IPS-NIHi11 (cell line): Measurements from ENCODE around the gene HNRNPUL1.

Experiments used
- DNase-seq: peaks from one replicate; pipeline ENCODE4 v3.0.0; 2012; ENCODE audit warnings: mixed read lengths, low spot score

The HNRNPUL1 gene

DNA sequence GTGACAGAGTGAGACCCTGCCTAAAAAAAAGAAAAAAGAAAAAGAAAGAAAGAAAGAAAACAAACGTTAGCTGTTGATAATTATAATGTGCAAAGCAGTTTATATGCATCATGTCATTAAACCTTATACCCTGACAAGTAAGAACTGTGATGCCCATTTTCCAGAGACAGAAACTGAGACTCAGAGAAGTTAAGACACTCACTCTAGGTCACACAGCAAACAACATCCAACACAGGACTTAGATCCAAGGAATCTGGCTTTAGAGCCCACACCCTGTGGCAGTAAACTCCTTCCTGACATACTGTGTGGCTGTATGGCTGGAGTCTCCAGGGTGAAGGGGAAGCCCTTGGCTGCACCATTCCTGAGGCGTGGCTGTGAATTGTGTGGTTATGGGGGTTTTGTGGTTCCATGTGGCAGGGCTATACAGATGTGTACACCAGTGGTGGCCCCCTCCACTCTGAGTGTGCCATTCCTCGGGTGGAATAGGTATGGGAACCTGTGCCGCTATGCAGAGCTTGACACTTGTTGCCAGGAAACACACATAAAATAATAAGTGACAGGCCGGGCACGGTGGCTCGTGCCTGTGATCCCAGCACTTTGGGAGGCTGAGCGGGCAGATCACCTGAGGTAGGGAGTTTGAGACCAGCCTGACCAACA is 29.5 kb upstream of the HNRNPUL1 start:
- no peak for DNase-seq

GRCh38 chr19:41235480-41235879 is 28.7 kb upstream of the HNRNPUL1 start:
- no peak for DNase-seq

GRCh38 chr19:41238244-41238643 is 25.9 kb upstream of the HNRNPUL1 start:
- no peak for DNase-seq

- no peak for DNase-seq
Observed at GRCh38 chr19:41239363-41239762, 24.8 kb upstream of the HNRNPUL1 start.

DNA sequence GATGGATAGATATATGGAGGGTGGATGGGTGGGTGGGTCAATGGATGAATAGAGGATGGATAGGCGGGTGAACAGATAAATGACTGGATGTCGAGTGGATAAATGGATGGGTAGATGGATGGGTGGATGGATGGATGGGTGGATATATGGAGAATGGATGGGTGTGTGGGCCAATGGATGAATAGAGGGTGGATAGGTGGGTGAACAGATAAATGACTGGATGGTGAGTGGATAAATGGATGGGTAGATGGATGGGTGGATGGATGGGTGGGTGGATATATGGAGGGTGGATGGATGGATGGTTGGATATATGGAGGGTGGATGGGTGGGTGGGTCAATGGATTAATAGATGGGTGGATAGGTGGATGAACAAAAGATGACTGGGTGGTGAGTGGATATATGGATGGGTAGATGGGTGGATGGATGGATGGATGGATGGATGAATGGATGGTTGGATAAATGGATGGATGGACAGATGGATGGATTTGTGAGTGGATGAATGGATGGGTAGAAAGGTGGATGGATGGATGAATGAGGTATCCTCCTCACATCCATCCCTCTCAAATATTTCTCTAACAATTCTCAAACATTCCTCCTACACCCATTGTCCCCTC is 24.1 kb upstream of the HNRNPUL1 start:
- DNase-seq, result no peak

DNA sequence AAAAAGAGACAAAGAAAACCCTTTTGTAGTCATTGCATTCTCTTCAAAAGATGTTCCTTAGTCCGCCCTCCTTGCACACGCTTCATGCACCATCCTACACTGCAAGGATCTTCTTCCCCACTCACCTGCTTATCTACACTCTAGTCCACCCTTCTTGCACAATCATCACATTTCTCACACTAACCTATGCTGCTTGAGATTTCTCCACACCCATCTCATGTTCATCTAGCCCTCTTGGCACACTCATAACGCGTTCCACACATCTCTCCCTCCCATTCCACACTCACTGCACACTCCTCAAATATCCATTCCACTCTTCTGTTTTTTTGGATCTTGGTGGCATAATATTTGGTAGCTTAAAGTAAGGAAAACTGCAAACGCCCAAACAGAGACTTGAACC is 22.3 kb upstream of the HNRNPUL1 start:
- DNase-seq, result no peak

- no peak for DNase-seq
Observed at GRCh38 chr19:41244117-41244516, 20.1 kb upstream of the HNRNPUL1 start.

DNA sequence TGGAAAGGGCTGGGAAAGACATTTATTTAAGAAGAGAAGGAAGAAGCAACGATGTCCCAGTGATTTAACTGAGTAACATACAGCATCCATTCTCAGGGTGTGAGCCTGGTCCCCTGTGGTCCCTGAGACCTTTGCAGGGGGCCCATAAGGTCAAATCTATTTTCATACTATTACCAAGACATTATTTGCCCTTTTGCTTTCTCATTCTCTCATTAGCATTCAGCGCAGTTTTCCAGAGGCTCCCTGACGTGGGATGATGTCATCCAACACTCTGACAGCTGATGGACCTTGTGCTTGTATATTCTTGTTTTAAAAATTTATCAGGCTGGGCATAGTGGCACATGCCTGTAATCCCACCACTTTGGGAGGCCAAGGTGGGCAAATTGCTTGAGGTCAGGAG is 18.3 kb upstream of the HNRNPUL1 start:
- DNase-seq, result no peak

GRCh38 chr19:41248895-41249294 is 15.3 kb upstream of the HNRNPUL1 start:
- DNase-seq, result peak; percentile 40

GRCh38 chr19:41249707-41250423 is 14.3 kb upstream of the HNRNPUL1 start:
- DNase-seq, result no peak

GRCh38 chr19:41253660-41254059 is 10.5 kb upstream of the HNRNPUL1 start:
- no peak for DNase-seq

DNA sequence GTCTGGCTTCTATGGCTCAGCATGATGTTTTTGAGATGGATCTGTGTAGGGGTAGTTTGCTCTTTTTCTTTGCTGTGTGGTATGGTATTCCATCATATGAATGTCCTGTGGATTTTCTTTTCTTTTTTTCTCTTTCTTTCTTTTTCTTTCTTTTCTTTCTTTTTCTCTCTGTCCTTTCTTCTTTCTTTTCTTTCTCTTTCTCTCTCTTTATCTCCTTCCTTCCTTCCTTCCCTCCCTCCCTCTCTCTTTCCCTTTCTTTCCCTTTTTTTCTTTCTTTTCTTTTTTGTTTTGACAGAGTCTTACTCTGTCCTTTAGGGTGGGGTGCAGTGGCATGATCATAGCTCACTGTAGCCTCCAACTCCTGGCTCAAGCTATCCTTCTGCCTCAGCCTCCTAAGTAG is 9.0 kb upstream of the HNRNPUL1 start:
- DNase-seq, result no peak

DNA sequence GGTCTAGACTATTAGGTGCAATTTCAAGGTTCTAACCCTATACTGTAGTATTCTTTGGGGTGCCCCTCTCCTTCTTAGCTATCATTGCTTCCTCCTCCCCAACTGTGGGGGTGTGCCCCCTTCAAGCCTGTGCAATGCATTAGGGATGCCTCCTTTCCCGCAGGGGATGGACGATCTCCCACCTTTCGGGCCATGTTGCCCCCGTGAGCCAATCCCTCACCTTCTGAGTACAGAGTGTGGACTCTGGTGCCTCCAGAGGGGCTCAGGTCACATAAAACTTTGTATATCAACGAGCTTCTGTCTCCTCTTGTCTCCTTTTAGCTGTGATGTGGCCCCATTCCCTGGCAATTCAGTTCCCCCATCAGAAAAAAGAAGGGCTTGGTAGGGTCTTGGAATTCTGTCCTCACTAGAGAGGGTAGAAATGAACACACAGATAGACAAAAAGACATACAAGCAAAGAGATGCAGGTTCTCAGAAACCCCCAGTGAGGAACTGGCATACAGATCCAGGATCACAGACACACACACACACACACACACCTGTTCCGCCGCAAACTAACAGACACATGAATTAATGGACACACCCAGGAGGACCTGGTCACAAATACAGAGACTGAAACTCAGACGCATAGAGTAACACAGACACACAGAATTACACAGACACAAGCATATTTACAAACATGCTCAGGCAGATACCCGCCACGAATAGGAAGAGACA is 2.5 kb upstream of the HNRNPUL1 start:
- DNase-seq, result no peak

DNA sequence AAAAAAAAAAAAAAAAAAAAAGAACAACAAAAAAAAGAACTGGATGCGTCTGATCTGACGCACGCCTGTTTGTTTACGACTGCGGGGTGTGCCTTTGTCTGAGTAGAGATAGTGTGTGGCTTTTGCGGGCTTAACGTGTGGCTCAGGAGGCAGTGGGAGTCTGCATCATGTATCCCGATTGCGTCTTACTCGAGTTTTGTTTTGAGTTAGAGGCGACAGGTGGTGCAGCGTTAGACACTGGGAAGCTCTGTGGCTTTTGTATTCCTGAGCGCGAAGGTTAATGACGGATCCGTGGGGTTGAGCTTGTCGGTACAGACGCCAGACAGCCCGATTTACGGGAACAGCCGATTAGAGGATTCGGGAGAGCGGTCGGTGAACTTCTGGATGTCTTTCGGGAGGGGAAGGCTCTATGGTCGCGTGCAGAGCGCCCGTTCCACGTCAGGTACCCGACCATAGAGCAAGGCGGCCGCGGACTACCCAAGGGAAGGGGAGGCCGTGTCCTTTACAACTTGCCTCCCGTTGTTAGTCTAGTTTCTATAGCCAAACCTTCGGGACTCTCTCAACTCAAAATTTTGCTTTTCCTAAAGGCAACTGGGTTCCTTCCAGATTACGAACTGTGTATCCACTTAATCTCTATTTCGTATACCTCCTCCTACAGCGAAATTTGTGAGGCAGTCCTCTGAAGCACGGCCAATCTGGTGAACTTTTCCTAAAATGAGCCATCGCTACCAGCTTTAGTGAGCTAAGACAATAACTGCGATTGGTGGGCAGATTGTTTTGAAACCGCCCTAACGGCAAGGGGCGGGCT is 926 bp upstream of the HNRNPUL1 start:
- DNase-seq, result no peak

DNA sequence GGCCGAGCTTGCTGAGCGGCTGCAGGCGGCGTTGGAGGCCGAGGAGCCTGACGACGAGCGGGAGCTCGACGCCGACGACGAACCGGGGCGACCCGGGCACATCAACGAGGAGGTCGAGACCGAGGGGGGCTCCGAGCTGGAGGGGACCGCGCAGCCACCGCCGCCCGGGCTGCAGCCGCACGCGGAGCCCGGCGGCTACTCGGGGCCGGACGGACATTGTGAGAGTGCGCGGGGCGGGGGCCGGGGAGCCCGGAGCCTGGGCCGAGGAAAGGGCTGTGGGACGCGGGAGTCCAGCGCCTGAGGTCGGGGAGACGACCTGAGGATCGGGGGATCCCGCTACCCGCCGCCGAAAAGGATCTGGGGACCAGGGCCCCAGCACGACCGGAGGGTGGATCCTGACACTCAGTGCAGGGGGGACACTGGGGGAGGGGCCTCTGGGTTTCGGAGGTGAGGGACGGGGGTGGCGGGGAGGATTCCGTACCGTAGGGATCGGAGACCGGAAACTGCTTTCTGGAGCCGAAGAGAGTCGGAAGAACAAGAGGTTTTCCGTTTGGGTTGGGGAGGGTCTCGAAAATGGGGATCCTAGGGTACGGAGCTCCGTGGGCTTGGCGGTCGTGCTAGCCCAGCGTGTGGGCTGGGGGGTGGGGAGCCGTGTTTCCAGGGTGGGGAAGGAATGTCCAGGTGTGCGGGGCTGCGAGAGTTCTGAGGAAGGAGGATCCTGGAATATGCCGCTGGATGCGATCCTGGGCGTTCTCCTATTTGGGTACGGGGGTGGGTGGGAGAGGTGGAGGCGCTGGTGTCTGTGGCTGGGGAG is 616 bp downstream of the HNRNPUL1 start:
- DNase-seq, result peak; percentile 71

- DNase-seq, result no peak
Observed at GRCh38 chr19:41265395-41266153, 1.4 kb downstream of the HNRNPUL1 start.

GRCh38 chr19:41269055-41269454 is 4.9 kb downstream of the HNRNPUL1 start:
- DNase-seq, result no peak

DNA sequence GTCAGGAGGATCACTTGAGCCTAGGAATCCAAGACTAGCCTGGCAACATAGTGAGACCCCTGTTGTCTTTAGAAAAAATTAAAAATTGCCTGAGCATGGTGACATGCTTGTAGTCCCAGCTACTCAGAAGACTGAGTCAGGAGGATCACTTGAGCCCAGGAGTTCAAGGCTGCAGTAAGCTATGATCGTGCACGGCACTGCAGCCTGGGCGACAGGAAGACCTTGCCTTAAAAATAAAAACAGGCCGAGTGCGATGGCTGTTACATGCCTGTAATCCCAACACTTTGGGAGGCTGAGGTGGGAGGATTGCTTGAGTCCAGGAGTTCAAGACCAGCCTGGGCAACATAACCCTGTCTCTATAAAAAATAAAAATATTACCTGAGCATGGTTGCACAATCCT is 5.4 kb downstream of the HNRNPUL1 start:
- no peak for DNase-seq

DNA sequence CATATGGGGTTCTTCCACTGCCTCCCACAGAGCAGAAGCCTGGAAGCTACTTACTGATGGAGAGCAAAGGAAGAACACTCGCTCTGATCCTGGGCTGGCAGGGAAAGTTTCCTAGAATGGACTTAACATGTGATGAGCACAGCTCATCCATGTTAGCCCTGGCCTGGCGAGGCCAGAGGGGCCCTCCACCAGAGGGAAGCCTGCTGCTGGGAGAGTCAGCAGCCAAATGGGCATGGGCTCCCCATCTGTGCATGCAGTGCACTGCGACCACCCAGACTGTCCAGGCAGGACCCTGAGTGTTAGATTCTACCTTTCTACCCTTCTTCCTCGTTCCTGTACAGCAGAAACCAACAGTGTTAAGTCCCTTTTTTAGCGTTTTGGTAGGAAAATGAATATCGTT is 8.9 kb downstream of the HNRNPUL1 start:
- DNase-seq, result no peak

- no peak for DNase-seq
Observed at GRCh38 chr19:41274802-41275201, 10.6 kb downstream of the HNRNPUL1 start.
